ENCODE data around the gene DAZAP1.

Gene DAZAP1

DNA sequence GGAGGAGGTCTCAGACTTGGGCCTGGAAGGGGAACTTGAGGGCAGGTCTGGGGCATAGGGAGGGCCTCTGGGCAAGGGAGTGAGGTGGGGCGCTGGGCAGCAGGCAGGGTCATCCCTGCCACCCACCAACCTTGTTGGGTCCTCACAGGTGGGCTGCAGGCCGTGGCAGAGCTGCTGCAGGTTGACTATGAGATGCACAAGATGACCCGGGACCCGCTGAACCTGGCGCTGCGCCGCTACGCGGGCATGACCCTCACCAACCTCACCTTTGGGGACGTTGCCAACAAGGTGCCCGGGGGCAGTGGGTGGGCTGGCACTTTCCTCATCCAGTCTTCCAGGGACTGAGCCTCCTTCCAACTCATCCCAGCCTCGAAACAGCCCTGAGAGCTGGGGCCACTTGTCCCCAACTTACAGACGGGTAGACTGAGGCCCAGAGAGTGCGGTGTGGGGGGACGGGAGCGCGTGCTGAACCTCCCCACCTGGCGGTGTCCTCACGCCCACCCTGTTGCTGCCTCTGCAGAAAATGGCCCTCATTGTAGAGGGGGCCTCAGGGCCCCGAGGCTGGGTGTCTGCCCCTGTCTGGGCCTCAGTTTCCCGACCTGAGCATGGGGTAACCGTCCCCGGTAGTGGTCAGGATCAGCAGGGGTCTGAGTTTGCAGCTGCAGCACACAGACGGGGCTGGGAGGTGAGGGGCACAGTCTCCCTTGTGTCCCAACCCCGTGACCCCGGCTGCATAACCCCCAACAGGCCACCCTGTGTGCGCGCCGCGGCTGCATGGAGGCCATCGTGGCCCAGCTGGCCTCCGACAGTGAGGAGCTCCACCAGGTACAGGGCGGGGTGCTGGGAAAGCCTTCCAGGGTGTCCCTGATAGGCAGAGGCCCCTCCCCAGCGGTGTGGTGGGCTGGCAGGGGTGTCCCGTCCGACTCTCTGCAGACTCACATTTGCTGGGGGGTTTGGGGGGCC is 52.9 kb downstream of the DAZAP1 start:
- DNase-seq = no peak

DNA sequence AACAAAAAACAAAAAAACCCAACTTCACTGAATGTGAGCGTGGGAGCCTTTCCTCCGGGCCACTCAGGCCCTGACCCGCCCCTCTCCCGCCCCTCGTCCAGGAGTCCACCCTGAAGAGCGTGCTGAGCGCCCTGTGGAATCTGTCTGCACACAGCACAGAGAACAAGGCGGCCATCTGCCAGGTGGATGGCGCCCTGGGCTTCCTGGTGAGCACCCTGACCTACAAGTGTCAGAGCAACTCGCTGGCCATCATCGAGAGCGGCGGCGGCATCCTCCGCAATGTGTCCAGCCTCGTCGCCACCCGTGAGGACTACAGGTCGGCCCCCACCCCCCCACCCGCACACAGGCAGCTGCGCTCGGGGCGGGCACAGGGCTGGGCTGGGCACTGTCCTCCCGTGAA is 54.5 kb downstream of the DAZAP1 start:
- no peak for DNase-seq

DNA sequence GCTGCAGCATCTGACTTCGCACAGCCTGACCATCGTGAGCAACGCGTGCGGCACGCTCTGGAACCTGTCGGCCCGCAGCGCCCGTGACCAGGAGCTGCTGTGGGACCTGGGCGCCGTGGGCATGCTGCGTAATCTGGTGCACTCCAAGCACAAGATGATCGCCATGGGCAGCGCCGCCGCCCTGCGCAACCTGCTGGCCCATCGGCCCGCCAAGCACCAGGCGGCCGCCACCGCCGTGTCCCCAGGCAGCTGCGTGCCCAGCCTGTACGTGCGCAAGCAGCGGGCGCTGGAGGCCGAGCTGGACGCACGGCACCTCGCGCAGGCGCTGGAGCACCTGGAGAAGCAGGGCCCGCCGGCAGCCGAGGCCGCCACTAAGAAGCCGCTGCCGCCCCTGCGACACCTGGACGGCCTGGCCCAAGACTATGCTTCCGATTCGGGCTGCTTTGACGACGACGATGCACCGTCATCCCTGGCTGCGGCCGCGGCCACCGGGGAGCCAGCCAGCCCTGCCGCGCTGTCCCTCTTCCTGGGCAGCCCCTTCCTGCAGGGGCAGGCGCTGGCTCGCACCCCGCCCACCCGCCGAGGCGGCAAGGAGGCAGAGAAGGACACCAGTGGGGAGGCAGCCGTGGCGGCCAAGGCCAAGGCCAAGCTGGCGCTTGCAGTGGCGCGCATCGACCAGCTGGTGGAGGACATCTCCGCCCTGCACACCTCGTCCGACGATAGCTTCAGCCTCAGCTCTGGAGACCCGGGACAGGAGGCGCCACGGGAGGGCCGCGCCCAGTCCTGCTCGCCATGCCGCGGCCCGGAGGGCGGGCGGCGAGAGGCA is 58.0 kb downstream of the DAZAP1 start:
- DNase-seq = no peak

DNA sequence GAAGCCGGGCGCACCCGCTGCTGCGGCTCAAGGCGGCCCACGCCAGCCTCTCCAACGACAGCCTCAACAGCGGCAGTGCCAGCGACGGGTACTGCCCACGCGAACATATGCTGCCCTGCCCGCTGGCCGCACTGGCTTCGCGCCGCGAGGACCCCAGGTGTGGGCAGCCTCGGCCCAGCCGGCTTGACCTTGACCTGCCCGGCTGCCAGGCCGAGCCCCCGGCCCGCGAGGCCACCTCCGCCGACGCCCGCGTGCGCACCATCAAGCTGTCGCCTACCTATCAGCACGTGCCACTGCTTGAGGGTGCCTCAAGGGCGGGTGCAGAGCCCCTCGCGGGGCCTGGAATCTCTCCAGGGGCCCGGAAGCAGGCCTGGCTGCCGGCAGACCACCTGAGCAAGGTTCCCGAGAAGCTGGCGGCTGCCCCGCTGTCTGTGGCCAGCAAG is 58.7 kb downstream of the DAZAP1 start:
- no peak for DNase-seq

DNA sequence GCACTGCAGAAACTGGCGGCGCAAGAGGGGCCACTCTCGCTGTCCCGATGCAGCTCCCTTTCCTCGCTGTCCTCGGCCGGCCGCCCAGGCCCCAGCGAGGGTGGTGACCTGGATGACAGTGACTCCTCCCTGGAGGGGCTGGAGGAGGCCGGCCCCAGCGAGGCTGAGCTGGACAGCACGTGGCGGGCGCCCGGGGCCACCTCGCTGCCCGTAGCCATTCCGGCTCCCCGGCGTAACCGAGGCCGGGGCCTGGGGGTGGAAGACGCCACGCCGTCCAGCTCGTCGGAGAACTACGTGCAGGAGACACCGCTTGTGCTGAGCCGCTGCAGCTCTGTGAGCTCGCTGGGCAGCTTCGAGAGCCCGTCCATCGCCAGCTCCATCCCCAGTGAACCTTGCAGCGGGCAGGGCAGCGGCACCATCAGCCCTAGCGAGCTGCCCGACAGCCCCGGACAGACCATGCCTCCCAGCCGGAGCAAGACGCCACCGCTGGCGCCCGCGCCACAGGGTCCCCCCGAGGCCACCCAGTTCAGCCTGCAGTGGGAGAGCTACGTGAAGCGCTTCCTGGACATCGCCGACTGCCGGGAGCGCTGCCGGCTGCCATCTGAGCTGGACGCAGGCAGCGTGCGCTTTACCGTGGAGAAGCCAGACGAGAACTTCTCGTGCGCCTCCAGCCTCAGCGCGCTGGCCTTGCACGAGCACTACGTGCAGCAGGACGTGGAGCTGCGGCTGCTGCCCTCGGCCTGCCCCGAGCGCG is 59.3 kb downstream of the DAZAP1 start:
- no peak for DNase-seq

DNA sequence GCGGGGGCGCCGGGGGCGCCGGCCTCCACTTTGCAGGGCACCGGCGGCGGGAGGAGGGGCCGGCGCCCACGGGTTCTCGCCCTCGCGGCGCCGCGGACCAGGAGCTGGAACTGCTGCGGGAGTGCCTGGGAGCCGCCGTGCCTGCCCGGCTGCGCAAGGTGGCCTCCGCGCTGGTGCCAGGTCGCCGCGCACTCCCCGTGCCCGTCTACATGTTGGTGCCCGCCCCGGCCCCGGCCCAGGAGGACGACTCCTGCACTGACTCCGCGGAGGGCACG is 59.8 kb downstream of the DAZAP1 start:
- DNase-seq = no peak

DNA sequence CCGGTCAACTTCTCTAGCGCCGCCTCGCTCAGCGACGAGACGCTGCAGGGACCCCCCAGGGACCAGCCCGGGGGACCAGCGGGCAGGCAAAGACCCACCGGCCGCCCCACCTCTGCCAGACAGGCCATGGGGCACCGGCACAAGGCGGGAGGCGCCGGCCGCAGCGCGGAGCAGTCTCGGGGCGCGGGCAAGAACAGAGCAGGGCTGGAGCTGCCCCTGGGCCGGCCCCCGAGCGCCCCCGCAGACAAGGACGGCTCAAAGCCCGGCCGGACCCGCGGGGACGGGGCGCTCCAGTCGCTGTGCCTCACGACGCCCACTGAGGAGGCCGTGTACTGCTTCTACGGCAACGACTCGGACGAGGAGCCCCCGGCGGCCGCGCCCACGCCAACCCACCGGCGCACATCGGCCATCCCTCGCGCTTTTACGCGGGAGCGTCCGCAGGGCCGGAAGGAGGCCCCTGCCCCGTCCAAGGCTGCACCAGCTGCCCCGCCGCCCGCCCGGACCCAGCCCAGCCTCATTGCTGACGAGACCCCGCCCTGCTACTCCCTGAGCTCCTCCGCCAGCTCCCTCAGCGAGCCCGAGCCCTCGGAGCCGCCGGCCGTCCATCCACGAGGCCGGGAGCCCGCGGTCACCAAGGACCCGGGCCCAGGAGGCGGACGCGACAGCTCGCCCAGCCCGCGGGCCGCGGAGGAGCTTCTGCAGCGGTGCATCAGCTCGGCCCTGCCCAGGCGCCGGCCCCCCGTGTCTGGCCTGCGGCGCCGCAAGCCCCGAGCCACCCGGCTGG is 60.3 kb downstream of the DAZAP1 start:
- DNase-seq = no peak

DNA sequence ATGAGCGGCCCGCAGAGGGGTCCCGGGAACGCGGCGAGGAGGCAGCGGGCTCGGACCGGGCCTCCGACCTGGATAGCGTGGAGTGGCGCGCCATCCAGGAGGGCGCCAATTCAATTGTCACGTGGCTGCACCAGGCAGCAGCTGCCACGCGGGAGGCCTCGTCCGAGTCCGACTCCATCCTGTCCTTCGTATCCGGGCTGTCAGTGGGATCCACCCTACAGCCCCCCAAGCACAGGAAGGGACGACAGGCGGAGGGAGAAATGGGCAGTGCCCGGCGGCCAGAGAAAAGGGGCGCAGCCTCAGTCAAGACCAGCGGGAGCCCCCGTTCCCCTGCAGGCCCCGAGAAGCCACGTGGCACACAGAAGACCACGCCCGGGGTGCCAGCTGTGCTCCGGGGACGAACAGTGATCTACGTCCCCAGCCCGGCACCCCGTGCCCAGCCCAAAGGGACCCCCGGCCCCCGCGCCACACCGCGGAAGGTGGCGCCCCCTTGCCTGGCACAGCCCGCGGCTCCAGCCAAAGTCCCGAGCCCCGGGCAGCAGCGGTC is 61.0 kb downstream of the DAZAP1 start:
- no peak for DNase-seq

DNA sequence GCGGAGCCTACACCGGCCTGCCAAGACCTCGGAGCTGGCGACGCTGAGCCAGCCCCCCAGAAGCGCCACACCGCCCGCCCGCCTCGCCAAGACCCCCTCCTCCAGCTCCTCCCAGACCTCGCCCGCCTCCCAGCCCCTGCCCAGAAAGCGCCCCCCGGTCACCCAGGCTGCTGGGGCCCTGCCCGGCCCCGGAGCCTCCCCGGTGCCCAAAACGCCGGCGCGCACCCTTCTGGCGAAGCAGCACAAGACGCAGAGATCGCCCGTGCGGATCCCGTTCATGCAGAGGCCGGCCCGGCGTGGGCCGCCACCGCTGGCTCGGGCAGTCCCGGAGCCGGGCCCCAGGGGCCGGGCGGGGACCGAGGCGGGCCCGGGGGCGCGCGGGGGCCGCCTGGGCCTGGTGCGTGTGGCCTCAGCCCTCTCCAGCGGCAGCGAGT is 61.5 kb downstream of the DAZAP1 start:
- DNase-seq = no peak

DNA sequence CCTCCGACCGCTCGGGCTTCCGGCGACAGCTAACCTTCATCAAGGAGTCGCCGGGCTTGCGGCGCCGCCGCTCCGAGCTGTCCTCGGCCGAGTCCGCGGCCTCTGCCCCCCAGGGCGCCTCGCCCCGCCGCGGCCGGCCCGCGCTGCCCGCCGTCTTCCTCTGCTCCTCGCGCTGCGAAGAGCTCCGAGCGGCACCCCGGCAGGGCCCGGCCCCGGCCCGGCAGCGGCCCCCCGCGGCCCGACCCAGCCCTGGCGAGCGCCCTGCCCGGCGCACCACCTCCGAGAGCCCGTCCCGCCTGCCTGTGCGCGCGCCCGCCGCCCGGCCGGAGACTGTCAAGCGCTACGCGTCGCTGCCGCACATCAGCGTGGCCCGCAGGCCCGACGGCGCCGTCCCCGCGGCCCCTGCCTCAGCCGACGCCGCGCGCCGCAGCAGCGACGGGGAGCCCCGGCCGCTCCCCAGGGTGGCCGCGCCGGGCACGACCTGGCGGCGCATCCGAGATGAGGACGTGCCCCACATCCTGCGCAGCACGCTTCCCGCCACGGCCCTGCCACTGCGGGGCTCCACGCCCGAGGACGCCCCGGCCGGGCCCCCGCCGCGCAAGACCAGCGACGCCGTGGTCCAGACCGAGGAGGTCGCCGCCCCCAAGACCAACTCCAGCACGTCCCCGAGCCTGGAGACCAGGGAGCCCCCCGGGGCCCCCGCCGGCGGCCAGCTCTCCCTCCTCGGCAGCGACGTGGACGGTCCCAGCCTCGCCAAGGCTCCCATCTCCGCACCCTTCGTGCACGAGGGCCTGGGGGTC is 62.1 kb downstream of the DAZAP1 start:
- DNase-seq = no peak

DNA sequence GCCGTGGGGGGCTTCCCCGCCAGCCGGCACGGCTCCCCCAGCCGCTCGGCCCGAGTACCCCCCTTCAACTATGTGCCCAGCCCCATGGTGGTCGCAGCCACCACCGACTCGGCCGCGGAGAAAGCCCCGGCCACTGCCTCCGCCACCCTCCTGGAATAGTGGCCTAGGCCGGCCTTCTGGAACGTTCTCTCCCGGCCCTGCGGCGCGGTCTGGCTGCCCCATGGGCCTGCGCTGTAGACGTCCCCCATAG is 62.6 kb downstream of the DAZAP1 start:
- no peak for DNase-seq

DNA sequence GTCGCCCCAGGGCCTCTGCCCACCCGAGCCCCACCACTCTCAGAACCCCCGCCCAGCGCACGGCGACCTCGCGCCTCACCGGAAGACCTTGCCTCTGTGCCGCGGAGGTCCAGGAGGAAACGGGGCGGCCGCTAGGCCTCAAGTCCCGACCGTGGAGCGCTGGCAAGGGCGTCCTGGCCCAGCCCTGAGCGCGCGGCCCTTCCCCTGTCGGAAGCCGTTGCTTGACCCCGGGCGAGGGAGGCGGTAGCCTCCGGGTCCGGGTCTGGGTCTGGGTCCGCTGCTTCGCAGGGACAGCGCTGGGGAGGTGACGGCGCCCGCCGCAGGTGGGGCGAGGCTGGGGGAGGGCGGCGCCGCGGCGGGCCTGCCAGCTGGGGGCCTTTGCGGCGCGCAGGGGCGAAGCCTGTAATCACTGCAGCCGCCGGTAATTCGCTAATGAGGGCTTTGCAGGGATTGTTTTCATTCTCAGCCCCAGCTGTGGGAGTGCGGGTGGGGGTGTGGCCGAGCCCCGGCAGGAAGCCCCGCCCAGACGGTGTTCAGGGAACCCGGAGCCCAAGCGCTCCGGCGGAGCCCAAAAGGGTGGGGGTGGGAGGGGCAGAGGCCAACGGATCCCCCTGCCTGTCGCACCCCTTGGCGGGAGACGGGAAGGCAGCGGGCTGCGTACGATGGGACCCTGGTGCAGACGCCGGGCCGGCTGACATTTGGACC is 63.1 kb downstream of the DAZAP1 start:
- DNase-seq = peak; percentile 24

DNA sequence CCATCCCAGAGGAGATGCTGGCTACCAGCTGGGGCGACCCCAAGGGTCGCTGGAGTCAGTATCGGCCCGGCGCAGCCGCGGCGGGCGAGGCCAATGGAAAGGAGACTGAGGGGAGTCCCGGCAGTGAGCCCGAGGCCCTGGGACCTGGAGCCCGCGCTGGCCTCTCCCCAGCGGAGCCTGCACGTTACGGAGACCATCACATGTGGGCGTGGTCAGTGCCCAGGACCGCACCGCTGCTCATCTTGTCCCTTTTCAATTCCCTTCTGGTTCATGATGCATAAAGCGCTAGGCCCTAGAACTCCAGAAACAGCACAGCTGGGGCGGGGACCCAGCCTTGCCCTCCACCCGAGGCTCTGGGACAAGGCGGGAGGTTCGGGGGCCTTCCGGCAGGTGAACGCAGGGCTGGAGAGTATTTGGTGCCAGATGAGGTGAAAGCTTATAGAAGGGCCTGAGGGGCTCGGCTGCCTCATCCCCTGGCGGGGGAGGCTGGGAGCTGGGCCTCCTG is 63.7 kb downstream of the DAZAP1 start:
- no peak for DNase-seq

DNA sequence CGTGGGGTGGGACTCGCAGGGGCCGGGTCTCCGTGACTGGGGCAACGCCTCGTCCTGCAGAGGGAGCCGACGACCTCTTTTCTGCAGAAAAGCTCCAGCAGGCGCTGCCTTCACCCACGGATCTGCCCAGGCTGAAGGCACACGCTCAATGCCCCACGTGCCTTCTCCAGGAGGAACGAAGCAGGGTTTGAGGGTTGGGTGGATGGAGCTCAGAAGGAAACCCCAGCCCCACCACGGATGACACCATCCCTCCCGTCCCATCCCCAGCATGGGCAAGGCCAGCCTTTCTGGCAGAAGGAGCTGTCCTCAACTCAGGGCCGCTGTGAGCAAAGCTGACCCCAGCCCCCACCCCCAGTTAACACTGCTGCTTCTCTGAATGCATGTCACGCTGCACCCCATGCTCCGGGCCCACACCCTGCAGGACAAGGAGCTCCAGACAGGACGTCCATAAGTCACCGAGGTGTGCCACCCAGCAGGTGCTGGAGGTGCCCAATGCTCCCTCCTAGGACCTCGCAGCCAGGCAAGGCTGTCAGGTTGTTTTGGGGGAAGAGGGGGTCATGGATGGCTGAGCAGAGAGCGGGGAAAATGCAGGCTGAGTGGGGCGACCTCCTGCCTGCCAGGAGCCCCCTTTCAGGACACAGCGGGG is 64.3 kb downstream of the DAZAP1 start:
- peak; percentile 42 for DNase-seq

DNA sequence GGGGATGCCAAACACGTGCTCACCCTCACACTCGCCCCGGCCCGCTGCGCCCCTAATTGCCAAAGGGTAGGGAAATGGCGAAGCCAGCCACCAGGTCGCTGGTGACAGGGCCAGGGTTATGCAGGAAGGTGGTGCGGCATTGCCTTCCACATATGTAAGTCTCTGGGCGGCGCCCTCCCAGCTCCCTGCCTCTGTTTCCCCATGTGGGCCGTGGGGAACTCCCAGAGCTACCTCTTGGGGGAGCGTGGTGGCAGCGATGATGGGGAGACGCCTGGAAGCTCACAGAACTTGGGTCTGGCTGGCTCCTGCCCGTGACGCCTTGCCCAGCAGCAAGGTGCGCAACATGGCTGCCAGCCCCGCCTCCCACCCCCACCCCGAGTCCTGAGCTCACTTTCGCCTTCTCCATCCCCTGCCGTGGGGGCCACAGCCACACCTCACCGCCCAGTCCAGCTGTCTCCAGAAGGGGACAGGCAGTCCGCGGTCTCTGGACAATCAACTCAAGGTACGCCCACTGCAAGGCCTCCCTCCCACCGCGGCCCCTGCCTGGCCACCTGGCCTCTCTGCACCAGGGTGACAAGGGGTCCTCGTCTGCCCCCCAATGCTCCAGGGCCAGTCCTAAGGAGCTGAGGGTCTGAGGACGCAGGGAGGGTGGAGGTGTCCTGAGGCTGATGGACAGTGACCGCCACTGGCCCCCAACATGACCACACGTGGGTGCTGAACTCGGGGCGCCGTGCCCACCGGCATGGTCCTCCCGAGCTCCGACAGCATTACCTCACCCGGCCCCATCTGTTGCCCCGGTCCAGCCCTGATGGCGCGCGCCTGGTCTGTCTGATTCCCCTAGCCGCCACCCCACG is 65.1 kb downstream of the DAZAP1 start:
- DNase-seq = no peak

DNA sequence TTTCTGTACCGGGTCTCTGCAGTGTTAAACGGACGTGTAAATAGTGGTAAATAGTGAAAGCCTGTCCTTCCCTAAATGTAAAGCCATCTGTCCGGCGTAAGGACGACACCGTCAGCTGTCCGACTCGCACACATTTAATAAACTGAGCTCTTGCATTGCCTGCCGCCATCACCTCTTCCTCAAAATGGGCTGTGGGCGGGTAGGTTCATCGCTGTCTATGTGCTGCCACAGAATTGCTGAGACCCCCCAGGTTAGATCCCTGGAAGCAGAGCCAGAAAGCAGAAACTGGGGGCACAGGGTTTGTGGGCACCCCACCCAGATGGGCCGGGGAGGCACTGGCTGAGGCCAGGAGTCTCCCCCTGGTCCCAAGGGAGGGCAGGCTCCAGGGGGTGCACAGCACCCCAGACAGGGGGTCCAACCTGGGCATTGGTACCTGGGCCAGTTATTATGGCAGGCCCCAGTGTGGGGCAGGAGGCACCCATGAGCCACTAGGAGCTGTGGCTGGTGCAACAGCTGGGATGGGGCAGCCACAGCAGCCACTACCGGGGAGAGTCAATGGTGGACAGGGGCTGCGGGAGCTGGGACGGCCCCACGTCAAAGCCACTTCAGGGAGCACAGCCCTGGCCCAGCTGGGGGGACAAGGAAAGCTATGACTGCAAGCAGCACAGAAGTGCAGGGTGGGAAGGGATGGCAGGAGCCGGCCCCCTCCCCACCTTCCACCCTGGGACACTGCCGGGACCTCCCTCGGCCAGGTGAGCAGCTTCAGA is 65.9 kb downstream of the DAZAP1 start:
- DNase-seq = no peak

DNA sequence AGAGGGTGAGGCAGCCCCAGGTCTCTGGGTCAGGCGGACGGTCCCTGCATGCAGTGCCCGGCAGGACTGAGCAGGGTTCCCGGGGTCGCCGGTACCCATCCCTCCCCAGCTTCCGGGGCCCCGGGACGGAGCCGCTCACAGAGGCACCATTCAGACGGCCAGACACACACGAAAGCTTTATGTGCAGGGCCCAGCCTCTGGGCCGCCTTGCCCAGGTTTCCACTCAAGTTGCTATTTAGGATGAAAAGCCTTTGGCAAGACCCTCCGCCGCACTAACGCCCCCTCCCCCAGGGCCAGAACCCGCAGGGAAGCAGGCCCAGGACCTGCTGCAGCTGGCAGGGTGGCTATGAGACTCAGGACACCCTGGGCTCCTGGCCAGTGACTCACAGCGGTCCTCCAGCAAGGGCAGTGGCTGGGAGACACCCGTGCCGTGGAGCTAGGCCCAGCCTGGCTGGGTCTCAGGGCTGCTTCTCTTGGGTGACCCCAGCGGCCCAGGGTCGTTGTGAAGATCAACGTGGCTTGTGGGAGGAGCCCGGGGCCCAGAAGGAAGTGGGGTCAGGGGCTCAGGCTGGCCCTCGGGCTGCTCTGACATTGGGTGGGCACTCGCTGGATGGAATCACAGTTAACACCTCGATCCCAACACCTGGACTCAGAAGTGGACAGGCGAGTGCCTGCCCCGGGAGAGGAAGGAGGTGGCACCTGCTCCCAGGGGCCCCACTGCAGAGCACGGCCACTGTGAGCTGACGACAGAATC is 66.8 kb downstream of the DAZAP1 start:
- peak; percentile 70 for DNase-seq
